K562 (cell line): ENCODE results near the gene NDFIP2.

Experiments
- CBX2 ChIP-seq: fragments of 200-600 bp; sonication (generic); IDR thresholded peaks from one replicate; pipeline ENCODE4 v1.6.1; 2012; ENCODE audit warnings: mild to moderate bottlenecking, low read length, inconsistent platforms; ENCODE audit not compliant: insufficient read depth, poor library complexity, severe bottlenecking
- POLR2AphosphoS5 ChIP-seq: IDR thresholded peaks from 2 replicates; pipeline ENCODE4 v1.6.1; 2011; ENCODE audit warnings: mild to moderate bottlenecking, low read depth, low read length, moderate library complexity; ENCODE audit not compliant: control insufficient read depth, insufficient read depth
- SMAD1 ChIP-seq: fragments of 150-350 bp; IDR thresholded peaks from 2 replicates; pipeline ENCODE4 v1.6.1; 2014; ENCODE audit warnings: low read length, low read depth; ENCODE audit not compliant: partially characterized antibody
- SMARCE1 ChIP-seq: fragments of 450-650 bp; IDR thresholded peaks from 2 replicates; pipeline ENCODE4 v1.7.1; 2016; ENCODE audit warnings: mild to moderate bottlenecking
- TCF3 ChIP-seq: sonication (generic); formaldehyde crosslinking; IDR thresholded peaks from 2 replicates; pipeline ENCODE4 v1.4.0; 2020; ENCODE audit warnings: mild to moderate bottlenecking, missing genetic modification reagents
- ZFP1 ChIP-seq: fragments of 450-650 bp; formaldehyde crosslinking; IDR thresholded peaks from 2 replicates; pipeline ENCODE4 v1.4.0; 2020; ENCODE audit warnings: mild to moderate bottlenecking, mixed read lengths
- TF ChIP-seq, protein P1 (sequence below): sonication (generic); formaldehyde crosslinking; IDR thresholded peaks from 2 replicates; pipeline ENCODE4 v1.8.1; 2023; ENCODE audit warnings: mild to moderate bottlenecking, missing genetic modification reagents
- TF ChIP-seq, protein P2 (sequence below), 3 experiments: IDR thresholded peaks in 2 of 3; conservative IDR thresholded peaks in 1 of 3; 2 replicates each; pipeline ENCODE4 v1.5.1; 2011 to 2012; ENCODE audit warnings: low read length in 3 of 3, mild to moderate bottlenecking in 3 of 3, control low read depth in 2 of 3, improper control_type of control experiment in 1 of 3, inconsistent platforms in 1 of 3, low read depth in 1 of 3, mixed read lengths in 1 of 3, moderate library complexity in 1 of 3; ENCODE audit not compliant: insufficient read depth in 2 of 3

DNA sequence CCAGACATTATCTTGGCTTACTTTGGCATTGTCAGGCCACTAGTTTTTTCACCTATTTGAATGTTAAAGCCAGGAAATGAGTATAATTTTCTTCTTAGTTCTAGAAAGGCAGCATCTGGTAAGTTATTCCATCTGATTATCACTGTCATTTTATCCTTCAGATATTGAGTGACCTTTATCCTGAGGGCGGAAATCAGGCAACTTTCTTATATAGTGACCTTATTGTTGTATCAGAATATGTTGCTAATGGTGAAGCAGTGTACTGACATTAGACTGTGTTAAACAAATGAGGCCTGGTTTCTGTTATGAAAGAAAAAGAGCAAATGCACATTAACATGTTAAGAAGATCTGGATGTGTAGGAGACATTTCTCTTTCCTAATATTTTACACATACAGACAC, 5.4 kb upstream of the NDFIP2 start:
- TF ChIP-seq POLR2AphosphoS5 = no peak
- TF ChIP-seq SMARCE1 = no peak
- TF ChIP-seq, protein P1, sequence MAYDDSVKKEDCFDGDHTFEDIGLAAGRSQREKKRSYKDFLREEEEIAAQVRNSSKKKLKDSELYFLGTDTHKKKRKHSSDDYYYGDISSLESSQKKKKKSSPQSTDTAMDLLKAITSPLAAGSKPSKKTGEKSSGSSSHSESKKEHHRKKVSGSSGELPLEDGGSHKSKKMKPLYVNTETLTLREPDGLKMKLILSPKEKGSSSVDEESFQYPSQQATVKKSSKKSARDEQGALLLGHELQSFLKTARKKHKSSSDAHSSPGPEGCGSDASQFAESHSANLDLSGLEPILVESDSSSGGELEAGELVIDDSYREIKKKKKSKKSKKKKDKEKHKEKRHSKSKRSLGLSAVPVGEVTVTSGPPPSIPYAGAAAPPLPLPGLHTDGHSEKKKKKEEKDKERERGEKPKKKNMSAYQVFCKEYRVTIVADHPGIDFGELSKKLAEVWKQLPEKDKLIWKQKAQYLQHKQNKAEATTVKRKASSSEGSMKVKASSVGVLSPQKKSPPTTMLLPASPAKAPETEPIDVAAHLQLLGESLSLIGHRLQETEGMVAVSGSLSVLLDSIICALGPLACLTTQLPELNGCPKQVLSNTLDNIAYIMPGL (CRISPR knock-in tag) = no peak
- no peak for TF ChIP-seq TCF3 (CRISPR knock-in tag)
- TF ChIP-seq, protein P2, sequence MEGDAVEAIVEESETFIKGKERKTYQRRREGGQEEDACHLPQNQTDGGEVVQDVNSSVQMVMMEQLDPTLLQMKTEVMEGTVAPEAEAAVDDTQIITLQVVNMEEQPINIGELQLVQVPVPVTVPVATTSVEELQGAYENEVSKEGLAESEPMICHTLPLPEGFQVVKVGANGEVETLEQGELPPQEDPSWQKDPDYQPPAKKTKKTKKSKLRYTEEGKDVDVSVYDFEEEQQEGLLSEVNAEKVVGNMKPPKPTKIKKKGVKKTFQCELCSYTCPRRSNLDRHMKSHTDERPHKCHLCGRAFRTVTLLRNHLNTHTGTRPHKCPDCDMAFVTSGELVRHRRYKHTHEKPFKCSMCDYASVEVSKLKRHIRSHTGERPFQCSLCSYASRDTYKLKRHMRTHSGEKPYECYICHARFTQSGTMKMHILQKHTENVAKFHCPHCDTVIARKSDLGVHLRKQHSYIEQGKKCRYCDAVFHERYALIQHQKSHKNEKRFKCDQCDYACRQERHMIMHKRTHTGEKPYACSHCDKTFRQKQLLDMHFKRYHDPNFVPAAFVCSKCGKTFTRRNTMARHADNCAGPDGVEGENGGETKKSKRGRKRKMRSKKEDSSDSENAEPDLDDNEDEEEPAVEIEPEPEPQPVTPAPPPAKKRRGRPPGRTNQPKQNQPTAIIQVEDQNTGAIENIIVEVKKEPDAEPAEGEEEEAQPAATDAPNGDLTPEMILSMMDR (IDR thresholded peaks at IDR 0.05 in 2 of 3, conservative IDR thresholded peaks at IDR 0.05 in 1 of 3; ENCODE audit: insufficient read depth in 2 of 3, low read depth in 1 of 3, low read length in 3 of 3) = no peak
- TF ChIP-seq SMAD1 = no peak
- TF ChIP-seq CBX2 = no peak
- TF ChIP-seq ZFP1 (CRISPR knock-in tag) = no peak
